OCI-LY3 (cell line): Measurements from ENCODE around the gene CFAP46.

Experiments used
- H2AFZ ChIP-seq: fragments of 200-600, 300-600 bp; shearing (Covaris generic); 2 replicates; pipeline ENCODE4 v1.6.0; 2014; ENCODE audit warnings: antibody characterized with exemption, low read depth, low read length
- H3K27ac ChIP-seq: fragments of 200-600, 300-600 bp; sonication (generic); 2 replicates; pipeline ENCODE4 v1.5.1; 2014; ENCODE audit warnings: mild to moderate bottlenecking, low read length, moderate library complexity, mixed read lengths
- H3K27me3 ChIP-seq: fragments of 200-600, 300-600 bp; sonication (generic); 2 replicates; pipeline ENCODE4 v1.6.1; 2014; ENCODE audit warnings: low read depth, low read length, mixed read lengths
- H3K36me3 ChIP-seq: fragments of 200-600, 300-600 bp; sonication (generic); replicated peaks from 2 replicates; pipeline ENCODE3; 2014; ENCODE audit warnings: low read depth, low read length, mixed read lengths
- H3K4me1 ChIP-seq: fragments of 300-600, 200-600 bp; sonication (generic); 2 replicates; pipeline ENCODE4 v1.6.1; 2014; ENCODE audit warnings: low read length, mixed read lengths
- H3K4me2 ChIP-seq: fragments of 200-600, 300-600 bp; sonication (generic); 2 replicates; pipeline ENCODE4 v1.6.1; 2014; ENCODE audit warnings: low read length, mixed read lengths
- H3K4me3 ChIP-seq: fragments of 300-600, 200-600 bp; sonication (generic); 2 replicates; pipeline ENCODE4 v1.5.1; 2014; ENCODE audit warnings: antibody characterized with exemption, mild to moderate bottlenecking, low read length, moderate library complexity
- H3K79me2 ChIP-seq: fragments of 300-600, 200-600 bp; shearing (Covaris generic); 2 replicates; pipeline ENCODE4 v1.6.1; 2014; ENCODE audit warnings: mild to moderate bottlenecking, low read length, mixed read lengths
- H3K9ac ChIP-seq: fragments of 300-600, 200-600 bp; shearing (Covaris generic); 2 replicates; pipeline ENCODE4 v1.6.0; 2014; ENCODE audit warnings: mild to moderate bottlenecking, low read length, moderate library complexity
- H3K9me3 ChIP-seq: fragments of 200-600, 300-600 bp; shearing (Covaris generic); 2 replicates; pipeline ENCODE4 v1.6.1; 2014; ENCODE audit warnings: low read length, mixed read lengths; ENCODE audit not compliant: insufficient read depth
- H4K20me1 ChIP-seq: fragments of 200-600, 300-600 bp; sonication (generic); 2 replicates; pipeline ENCODE4 v1.6.1; 2016; ENCODE audit warnings: low read length, mixed read lengths; ENCODE audit not compliant: insufficient read depth
- EZH2phosphoT487 ChIP-seq: fragments of 200-600 bp; shearing (Covaris generic); IDR thresholded peaks from 2 replicates; pipeline ENCODE4 v1.6.1; 2018; ENCODE audit warnings: antibody characterized with exemption, mixed run types, low read depth
- TF ChIP-seq, protein P1 (sequence below): fragments of 200-600, 300-600 bp; sonication (generic); IDR thresholded peaks from 2 replicates; pipeline ENCODE4 v1.5.1; 2014; ENCODE audit warnings: antibody characterized with exemption, low read length, low read depth

The CFAP46 gene

DNA sequence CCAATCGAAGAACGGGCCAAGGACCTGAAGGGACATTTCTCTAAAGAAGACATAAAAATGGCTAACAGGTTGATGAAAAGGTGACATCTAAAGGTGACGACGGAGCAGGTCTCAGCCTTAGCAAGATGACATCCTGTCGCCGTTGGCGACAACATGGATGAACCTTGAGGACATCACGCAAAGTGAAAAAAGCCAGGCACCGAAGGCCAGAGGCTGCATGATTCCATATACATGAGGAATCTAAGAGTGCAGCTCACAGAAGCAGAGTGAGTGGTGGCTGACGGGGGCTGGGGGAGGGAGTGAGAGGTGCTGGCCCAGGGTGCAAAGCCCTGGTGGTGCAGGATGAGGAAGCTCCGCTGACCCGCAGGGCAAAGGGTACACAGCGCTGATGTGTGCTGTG is 122.3 kb downstream of the CFAP46 start:
- TF ChIP-seq, protein P1, sequence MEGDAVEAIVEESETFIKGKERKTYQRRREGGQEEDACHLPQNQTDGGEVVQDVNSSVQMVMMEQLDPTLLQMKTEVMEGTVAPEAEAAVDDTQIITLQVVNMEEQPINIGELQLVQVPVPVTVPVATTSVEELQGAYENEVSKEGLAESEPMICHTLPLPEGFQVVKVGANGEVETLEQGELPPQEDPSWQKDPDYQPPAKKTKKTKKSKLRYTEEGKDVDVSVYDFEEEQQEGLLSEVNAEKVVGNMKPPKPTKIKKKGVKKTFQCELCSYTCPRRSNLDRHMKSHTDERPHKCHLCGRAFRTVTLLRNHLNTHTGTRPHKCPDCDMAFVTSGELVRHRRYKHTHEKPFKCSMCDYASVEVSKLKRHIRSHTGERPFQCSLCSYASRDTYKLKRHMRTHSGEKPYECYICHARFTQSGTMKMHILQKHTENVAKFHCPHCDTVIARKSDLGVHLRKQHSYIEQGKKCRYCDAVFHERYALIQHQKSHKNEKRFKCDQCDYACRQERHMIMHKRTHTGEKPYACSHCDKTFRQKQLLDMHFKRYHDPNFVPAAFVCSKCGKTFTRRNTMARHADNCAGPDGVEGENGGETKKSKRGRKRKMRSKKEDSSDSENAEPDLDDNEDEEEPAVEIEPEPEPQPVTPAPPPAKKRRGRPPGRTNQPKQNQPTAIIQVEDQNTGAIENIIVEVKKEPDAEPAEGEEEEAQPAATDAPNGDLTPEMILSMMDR: no peak
- TF ChIP-seq EZH2phosphoT487: no peak
- no peaks in the 10 kb centered on the region for H4K20me1 ChIP-seq
- H3K79me2 ChIP-seq: no peaks in the 10 kb centered on the region
- H3K4me3 ChIP-seq: no peak overlapping the region
- H3K4me2 ChIP-seq: no peak overlapping the region
- no peaks in the 10 kb centered on the region for H3K9me3 ChIP-seq
- H3K27me3 ChIP-seq: no peaks in the 10 kb centered on the region
- no peaks in the 10 kb centered on the region for H3K36me3 ChIP-seq
- no peak overlapping the region for H3K27ac ChIP-seq
- no peaks in the 10 kb centered on the region for H3K4me1 ChIP-seq
- no peak overlapping the region for H2AFZ ChIP-seq
- H3K9ac ChIP-seq: no peak overlapping the region

DNA sequence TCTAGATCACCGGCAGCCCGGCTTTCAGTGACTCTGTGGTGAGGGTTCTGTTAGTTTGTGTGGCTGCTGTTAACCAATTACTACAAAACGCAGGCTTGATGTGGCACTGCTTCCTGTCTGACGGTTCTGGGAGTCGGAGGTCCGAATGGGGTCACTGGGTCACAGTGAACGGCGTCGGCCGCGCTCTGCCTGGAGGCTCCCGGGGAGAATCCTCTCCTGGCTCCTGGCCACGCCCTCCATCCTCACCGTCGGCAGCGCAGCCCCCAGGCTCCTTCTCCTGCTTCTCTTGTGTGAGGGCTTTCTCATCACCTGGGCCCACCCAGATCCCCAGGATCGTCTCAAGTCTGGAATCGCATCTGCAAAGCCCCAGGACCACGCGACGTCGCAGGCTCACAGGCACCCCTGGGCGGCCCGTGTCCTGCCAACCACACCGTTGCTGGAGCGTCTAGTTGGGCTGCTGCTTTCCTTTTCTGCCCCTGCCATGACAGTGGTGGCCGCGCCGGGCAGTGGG is 124.6 kb downstream of the CFAP46 start:
- no peaks in the 10 kb centered on the region for H3K27me3 ChIP-seq
- H3K27ac ChIP-seq: no peak overlapping the region
- no peaks in the 10 kb centered on the region for H3K79me2 ChIP-seq
- no peak overlapping the region for H3K9ac ChIP-seq
- no peaks in the 10 kb centered on the region for H3K36me3 ChIP-seq
- H3K4me3 ChIP-seq: no peak overlapping the region
- no peak overlapping the region for H3K4me2 ChIP-seq
- no peaks in the 10 kb centered on the region for H3K9me3 ChIP-seq
- no peaks in the 10 kb centered on the region for H3K4me1 ChIP-seq
- no peak overlapping the region for H2AFZ ChIP-seq
- no peaks in the 10 kb centered on the region for H4K20me1 ChIP-seq
- TF ChIP-seq EZH2phosphoT487: no peak
- TF ChIP-seq, protein P1: no peak

DNA sequence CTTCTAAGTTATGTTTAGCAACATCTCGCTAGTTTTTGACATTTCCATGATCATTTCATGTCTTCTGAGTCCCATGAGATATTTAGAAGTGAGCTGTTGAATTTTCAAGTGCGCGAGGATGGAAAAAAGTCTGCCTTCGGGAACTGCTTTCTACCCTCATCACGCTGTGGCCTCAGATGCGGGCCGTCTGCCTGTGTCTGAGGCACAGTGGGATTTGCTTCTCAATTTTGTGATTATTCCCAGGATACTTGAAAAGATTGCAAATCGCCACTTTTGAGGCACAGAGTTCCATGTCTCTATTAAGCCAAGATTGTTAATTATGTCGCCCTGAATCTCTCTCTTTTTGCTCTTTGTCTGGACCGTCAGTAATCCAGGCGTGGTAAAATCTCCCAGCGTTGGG is 125.7 kb downstream of the CFAP46 start:
- TF ChIP-seq EZH2phosphoT487: no peak
- TF ChIP-seq, protein P1: no peak
- Histone ChIP-seq H4K20me1 (no peaks in the 10 kb centered on the region), H3K4me2 (no peak overlapping the region), H3K9ac (no peak overlapping the region), H3K9me3 (no peaks in the 10 kb centered on the region), H3K4me3 (no peak overlapping the region), H3K4me1 (no peaks in the 10 kb centered on the region), H3K27ac (no peak overlapping the region), H3K27me3 (no peaks in the 10 kb centered on the region), H2AFZ (no peak overlapping the region), H3K79me2 (no peaks in the 10 kb centered on the region), H3K36me3 (no peaks in the 10 kb centered on the region)

DNA sequence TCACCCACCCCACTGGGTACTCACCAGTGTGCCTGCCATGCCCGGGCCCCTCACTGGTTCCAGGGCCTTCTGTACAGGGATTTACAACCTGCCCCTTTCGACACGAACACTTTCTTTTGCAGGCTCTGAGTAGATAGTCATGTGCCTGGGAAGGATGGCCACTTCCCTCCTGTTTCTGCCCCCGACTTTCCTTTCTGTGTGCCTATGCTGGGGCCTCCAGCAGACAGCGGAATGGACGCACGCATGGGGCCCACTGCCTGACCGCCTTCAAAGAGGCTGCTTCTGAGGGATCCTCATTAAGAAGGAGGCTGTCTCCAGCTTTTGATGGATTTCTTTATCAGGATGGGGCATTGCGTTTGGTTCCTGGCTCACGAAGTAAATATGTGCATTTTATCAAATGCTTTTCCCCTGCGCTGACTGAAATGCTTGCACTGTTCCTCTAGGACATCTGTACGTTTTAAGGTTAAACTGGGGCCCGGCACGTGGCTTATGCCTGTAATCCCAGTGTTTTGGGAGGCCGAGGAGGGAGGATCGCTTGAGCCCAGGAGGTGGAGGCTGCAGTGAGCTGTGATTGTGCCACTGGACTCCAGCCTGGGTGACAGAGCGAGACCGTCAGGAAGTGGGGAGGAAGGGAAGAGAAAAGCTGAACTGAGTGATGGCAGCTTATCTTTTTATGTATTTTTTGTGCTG is 127.1 kb downstream of the CFAP46 start:
- Histone ChIP-seq H3K27ac (no peak overlapping the region), H2AFZ (no peak overlapping the region), H3K4me3 (no peak overlapping the region), H3K4me1 (no peaks in the 10 kb centered on the region), H3K9me3 (no peaks in the 10 kb centered on the region), H3K36me3 (no peaks in the 10 kb centered on the region), H4K20me1 (no peaks in the 10 kb centered on the region), H3K79me2 (no peaks in the 10 kb centered on the region), H3K9ac (no peak overlapping the region), H3K27me3 (no peaks in the 10 kb centered on the region), H3K4me2 (no peak overlapping the region)
- TF ChIP-seq, protein P1: no peak
- TF ChIP-seq EZH2phosphoT487: no peak
